ENCODE data around the gene FAM151A.
"Not testable (repeated sequence)": the region's sequence is repeated elsewhere in the genome, so short reads cannot be mapped to it uniquely, and the experiment has no call there.

The FAM151A gene

GRCh38 chr1:54636461-54637446, 13.4 kb upstream of the FAM151A start:
- not testable (repeated sequence) for DNase-seq (ENCODE audit: low read depth)

DNA sequence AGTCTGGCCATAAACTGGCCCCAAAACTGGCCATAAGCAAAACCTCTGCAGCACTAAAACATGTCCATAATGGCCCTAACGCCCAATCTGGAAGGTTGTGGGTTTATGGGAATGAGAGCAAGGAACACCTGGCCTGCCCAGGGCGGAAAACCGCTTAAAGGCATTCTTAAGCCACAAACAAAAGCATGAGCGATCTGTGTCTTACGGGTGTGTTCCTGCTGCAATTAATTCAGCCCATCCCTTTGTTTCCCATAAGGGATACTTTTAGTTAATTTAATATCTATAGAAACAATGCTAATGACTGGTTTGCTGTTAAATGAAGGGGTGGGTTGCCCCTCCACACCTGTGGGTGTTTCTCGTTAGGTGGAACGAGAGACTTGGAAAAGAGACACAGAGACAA, 12.5 kb upstream of the FAM151A start:
- not testable (repeated sequence) for DNase-seq (ENCODE audit: low read depth)

DNA sequence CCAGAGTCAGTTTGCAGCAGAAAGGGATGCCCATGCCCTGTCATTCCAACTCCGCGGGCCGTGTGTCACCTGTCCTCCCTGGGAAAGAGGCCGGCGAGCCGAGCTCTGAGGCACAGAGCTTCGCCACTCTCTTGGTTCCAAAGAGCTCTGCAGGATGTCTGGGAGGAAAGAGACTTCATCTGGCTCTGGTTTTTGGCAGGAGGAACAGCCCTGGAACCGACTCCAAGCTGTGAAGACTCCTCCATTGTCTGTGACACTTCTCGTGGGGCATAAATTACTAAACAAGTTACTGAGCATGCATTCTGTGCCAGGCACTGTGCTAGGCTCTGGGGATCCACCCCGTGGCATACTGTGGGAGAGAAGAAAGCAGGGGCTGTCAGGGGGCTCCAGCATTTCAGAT, 3.9 kb upstream of the FAM151A start:
- DNase-seq (ENCODE audit: low read depth), result no peak

DNA sequence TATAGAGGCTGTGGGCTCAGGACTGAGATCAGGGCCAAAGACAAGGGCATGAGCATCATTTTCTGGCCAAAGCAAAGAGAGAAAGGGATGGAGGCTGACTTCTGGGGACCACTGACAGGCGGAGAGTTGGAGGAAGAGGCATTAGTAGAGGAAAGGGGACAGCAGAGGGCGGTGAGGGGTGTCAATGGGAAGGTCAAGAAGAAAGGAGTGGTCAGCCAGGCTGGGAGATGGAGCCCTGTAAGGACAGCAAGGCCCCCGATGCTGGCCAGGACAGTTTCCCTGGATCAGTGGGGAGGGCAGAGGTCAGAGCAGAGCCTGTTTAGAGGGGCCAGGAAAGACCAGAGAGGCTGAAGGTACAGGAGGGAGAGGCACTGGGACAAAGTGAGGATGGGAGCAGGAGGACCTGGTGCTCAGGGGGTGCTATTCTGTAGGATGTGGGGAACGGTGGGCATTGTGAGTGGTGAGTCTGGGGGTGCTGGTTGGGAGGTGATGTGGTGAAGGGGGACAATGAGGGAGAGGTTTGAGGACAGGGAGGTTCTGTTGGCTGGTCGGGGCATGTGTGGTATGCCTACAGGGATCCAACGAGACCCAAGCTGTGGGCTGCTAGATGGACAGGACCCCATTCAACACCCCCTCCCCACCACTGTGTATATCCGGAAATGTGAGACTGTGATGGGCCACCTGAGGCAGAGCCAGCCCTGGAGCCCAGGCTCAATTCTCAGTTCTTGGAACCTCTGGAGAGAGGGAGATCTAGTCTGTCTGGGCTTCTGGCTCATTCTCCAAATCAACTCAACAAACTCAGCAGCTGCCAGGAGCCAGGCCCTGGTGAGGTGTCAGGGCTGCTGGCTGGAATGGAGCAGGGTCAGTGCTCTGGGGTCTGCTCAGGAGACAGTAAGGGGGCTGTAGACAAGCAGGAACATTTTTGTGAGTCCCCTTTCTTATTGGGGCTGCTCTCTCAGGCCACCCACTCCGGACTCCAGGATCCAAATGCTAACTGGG, 1.4 kb upstream of the FAM151A start:
- no peak for DNase-seq (ENCODE audit: low read depth)

- DNase-seq (ENCODE audit: low read depth), result no peak
Observed at GRCh38 chr1:54619749-54620148, 3.6 kb downstream of the FAM151A start.

DNA sequence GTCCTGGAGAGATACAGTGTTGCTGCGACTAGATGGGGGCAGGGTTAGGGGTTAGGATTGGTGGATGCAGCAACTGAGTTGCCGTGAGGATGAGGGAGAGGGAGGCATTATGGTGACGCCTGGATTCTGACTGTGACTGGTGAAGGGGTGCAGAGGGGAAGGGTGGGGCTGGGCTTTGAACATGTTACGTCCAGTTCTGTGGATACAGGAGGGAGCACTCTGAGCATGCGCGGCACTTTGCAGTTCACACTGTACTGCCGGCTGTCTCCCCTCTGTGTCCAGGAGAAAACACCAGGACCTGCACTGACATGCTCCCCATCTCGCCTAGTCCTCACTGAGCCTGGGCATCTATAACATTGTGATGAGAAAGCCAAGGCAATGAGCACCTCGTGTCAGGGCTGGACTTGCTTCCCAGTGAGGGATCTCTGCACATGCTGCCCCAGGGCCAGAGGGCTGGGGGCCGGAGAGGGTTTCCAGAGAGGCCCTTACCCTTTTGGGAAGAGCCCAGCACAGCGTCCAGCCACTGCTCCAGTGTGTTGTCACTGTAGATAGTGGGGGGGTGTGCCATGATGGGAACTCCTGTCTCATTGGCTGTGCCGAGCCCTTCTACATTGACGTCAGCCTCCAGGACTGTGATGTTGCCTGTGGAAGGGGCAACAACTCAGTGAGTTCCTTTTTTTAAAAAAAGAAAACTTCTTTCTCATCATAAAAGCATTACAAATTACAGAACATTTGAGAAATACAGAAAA, 7.6 kb downstream of the FAM151A start:
- DNase-seq (ENCODE audit: low read depth), result no peak

DNA sequence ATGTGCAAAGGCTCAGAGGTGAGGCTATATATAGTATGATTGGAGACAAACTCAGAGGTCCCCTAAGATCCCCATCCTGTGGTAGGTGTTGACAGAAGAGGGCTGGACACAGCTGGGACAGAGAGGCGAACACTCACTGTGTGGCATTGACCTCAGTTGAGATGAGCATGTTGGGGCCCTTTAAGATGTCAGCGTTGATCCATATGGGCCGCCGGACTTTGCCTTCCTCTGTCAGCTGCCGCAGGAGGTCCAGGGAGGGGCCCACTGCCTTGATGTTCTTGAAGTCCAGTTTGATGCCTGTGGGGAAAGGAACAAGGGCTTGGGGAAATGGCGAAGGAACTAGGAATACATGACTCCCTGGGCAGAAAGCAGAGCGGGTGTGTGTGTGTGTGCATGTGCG, 8.8 kb downstream of the FAM151A start:
- DNase-seq (ENCODE audit: low read depth), result no peak

- DNase-seq (ENCODE audit: low read depth), result no peak
Observed at GRCh38 chr1:54614024-54614423, 9.3 kb downstream of the FAM151A start.

- DNase-seq (ENCODE audit: low read depth), result no peak
Observed at GRCh38 chr1:54611621-54612020, 11.7 kb downstream of the FAM151A start.

- no peak for DNase-seq (ENCODE audit: low read depth)
Observed at GRCh38 chr1:54610601-54611580, 12.4 kb downstream of the FAM151A start.

- no peak for DNase-seq (ENCODE audit: low read depth)
Observed at GRCh38 chr1:54610048-54610447, 13.3 kb downstream of the FAM151A start.

DNA sequence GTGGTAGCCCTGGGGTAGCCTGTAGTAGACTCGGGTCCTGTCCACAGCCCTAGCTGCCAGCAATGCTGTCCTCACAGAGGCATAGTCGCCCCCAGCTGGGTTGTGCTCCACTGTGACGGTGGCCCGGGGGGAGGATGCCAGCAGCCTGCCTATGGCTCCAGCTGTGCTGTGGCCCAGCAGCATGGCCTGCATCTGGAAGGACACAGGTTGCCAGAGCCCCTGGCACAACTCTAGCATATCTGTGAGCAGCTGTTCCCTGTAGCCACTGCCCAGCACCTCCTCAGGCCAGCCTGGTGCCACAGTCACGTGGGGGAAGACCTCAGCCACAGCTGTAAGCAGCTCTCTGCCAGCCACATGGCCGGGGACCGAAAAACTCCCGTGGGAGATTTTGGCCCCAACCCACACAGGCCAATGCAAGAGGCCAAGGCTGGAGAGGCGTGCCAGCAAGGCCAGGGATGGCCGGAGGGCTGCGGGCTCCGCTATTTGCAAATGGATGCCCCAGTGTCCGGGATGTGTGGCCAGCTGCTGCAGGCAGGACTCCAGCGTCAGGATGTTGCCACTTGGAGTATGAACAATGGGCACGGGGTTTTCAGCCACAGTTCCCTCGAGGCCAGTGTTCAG, 13.9 kb downstream of the FAM151A start:
- DNase-seq (ENCODE audit: low read depth), result no peak

DNA sequence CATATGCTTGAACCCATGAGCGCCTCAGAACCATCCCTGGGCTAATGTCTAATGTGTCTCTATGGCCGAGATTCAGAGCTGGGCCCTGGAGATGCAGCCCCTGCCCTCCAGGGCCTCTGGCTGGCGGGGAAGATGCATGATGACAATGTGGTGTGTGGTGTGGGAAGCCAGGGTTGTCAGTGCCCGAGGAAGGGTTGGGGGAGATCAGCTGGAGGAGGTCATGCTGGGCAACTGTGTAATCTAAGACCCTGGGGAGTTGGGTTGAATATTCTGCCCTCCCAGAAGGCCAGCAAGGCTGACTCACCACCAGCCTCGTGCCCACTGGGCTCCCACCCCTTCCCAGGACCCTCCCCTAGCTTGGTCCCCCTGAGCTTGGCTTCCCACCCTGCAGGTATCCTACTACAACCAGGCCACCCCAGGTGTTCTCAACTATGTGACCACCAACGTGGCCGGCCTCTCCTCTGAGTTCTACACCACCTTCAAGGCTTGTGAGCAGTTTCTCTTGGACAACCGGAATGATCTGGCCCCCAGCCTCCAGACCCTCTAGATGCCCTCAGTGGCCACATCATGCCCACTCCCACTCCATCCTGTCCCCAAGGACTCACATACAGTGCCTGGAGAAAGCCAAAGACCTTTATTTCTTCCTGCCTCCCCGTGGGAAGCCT, 14.6 kb downstream of the FAM151A start:
- no peak for DNase-seq (ENCODE audit: low read depth)

DNA sequence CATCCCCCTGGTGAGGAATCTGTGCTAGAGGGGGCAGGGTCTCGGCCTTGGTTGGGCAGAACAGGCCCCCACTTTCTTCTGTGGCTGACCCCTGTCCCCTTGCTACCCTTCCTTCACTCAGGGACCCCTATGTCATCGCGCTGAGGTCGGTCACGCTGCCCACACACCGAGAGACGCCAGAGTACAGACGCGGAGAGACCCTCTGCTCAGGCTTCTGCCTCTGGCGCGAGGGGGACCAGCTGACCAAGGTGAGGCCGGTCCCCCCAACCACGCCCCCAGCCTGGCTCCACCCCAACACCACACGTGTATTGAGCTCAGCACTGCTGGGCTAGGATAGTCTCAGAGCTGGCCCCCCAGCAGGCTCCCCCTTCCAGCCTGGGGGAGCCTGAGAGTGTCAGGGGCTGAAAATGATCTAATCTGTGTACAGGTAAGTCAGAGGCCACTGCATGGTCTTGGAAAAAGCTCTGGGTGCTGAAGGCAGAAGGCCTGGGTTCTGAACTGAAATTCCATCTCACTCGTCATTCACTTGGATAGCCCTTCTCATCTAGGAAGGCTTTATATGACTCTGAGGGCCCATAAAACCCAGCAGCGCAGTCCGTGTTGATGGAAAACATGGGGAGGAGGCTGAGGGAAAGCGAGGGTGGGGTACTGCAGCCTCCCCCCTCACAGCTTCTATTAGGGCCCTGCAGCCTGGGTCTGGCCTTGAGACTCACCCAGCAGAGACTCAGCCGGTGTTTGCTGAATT, 15.3 kb downstream of the FAM151A start:
- DNase-seq (ENCODE audit: low read depth), result no peak

- no peak for DNase-seq (ENCODE audit: low read depth)
Observed at GRCh38 chr1:54606990-54607325, 16.4 kb downstream of the FAM151A start.

DNA sequence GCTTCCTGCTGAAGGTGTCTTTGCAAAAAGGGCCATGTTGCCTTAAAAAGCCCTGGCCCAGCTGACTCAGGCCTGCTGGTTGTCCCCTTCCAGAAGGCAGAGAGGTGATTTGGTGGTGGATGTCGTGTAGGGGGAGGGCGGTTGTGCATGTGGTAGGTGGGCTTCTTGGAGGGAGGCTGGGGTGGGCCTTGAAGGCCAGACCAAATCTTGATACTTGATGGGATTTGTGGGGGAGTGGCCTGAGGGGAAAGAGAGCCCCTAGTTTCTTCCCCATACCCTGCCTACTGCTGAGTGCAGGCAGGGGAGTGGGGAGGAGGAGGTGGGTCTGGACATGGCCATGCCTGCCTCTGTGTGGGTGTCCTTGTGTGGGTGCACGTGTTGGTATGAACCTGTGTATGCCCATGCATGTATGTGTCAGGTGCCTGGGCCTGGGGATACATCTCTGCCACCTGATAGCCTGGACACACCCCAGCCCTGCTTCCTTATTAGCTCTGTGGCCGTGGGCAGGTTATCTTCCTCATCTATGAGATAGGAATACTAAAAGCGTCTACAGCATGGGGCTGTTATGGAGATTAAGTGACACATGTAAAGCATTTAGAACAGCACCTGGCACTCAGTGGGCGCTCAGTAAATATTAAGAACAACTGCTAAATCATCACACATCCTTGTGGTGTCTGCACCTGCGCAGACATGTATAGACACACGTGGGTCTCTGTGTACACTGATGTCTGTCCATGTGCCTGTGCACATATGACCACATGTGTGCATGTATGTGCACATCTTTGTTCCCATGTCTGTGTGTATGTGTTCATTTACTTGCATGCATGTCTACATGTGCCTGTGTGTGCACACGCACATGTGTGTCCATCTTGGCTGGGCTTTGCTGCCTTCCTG, 17.0 kb downstream of the FAM151A start:
- no peak for DNase-seq (ENCODE audit: low read depth)

DNA sequence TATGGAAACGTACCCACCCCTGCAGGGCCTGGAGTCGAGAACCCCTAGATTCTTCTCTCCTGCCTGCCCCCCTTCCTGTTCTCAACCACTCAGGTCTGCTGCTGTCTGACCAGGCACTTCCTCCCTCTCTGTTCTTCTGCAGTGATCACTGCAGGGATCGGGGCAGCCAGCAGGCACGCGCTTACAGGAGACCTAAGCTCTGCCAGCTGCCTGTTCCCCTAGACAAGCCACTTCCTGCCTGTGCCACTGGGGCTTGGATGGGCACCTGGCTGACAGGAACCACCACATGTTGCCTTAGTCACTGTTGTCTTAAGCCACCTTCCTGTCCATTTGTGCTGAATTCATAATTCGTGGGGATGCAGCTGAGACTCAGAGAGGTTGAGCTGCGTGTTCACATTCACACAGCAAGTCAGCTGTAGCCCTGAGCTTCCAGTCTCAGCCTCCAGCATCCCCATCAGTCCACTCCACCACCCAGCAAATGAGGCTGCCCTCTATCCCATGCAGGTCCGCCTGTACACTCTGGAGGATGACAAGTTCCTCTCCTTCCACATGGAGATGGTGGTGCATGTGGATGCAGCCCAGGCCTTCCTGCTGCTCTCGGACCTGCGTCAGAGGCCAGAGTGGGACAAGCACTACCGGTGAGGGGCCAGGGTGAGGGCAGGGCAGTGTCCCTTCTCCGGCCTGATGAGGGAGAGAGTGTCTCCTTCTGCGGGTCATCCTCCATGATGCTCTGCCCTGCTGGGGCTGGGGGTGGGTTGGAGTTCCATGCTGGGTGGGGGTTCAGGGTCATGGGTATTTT, 18.6 kb downstream of the FAM151A start:
- DNase-seq (ENCODE audit: low read depth), result no peak

All from fibroblast of the conjunctiva (primary cell).